ENCODE results near the gene TNIP2.

DNA sequence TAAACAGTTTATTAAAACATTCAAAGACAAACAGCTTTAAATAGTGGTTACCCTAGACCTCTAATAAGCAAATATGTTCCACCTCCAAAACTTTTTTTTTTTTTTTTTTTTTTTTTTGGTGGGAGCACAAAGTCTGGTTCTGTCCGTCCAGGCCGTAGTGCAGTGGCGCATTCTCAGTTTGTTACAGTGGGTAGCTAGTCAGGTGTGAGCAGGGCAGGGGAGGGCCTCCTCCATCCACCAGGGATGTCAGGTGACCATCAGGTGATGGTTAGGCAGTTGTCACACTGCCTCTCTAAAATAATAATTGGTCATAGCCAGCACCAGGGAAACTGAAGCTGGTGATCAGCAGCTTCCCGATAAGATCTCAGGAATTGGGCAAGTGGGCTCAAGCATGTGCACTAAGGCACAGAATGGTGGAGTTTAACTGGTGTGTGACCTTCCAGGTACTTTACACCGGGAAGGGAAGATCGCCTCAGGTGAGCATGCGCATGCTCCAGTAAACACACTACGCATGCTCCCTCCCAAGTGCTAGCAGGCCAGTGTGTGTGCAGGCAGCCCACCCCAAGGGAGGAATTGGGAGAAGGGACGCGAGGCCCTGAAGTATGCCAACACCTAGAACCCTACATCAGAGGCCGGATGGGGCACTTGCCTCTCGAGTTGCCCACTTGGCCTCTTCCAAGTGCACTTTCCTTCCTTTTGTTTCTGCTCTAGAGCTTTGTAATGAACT, 27.2 kb downstream of the TNIP2 start:
- TF ChIP-seq, protein P1, sequence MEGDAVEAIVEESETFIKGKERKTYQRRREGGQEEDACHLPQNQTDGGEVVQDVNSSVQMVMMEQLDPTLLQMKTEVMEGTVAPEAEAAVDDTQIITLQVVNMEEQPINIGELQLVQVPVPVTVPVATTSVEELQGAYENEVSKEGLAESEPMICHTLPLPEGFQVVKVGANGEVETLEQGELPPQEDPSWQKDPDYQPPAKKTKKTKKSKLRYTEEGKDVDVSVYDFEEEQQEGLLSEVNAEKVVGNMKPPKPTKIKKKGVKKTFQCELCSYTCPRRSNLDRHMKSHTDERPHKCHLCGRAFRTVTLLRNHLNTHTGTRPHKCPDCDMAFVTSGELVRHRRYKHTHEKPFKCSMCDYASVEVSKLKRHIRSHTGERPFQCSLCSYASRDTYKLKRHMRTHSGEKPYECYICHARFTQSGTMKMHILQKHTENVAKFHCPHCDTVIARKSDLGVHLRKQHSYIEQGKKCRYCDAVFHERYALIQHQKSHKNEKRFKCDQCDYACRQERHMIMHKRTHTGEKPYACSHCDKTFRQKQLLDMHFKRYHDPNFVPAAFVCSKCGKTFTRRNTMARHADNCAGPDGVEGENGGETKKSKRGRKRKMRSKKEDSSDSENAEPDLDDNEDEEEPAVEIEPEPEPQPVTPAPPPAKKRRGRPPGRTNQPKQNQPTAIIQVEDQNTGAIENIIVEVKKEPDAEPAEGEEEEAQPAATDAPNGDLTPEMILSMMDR (IDR thresholded peaks at IDR 0.05; ENCODE audit: poor library complexity), result no peak
- TF ChIP-seq EZH2phosphoT487 (IDR thresholded peaks at IDR 0.05; ENCODE audit: low read depth, severe bottlenecking, unreplicated experiment), result no peak

All from hepatocyte (in vitro differentiated cells).